WTC11 (cell line): ENCODE data around the gene NENF. TPM values are rescaled to one million over a fixed set of nuclear protein-coding genes. Genes with fewer than 3 reads are reported as not detected.

ENCODE experiments used
- E2F5 ChIP-seq: sonication (generic); formaldehyde crosslinking; IDR thresholded peaks from 2 replicates; pipeline ENCODE4 v1.8.1; 2022; ENCODE audit warnings: mild to moderate bottlenecking, moderate library complexity, missing genetic modification reagents
- JUN ChIP-seq: sonication (generic); formaldehyde crosslinking; IDR thresholded peaks from 2 replicates; pipeline ENCODE4 v1.8.0; 2023; ENCODE audit warnings: mild to moderate bottlenecking, missing genetic modification reagents
- MYBL2 ChIP-seq: sonication (generic); formaldehyde crosslinking; IDR thresholded peaks from 2 replicates; pipeline ENCODE4 v1.8.1; 2023; ENCODE audit warnings: mild to moderate bottlenecking, moderate library complexity, missing genetic modification reagents
- PRDM15 ChIP-seq: sonication (generic); formaldehyde crosslinking; IDR thresholded peaks from 2 replicates; pipeline ENCODE4 v1.8.0; 2022; ENCODE audit warnings: missing genetic modification reagents
- TEAD1 ChIP-seq: sonication (generic); formaldehyde crosslinking; IDR thresholded peaks from 2 replicates; pipeline ENCODE4 v1.8.0; 2022; ENCODE audit warnings: mild to moderate bottlenecking, missing genetic modification reagents
- USF1 ChIP-seq: sonication (generic); formaldehyde crosslinking; IDR thresholded peaks from 2 replicates; pipeline ENCODE4 v1.8.0; 2022; ENCODE audit warnings: mild to moderate bottlenecking, missing genetic modification reagents
- USF2 ChIP-seq: sonication (generic); formaldehyde crosslinking; IDR thresholded peaks from 2 replicates; pipeline ENCODE4 v1.8.1; 2023; ENCODE audit warnings: mild to moderate bottlenecking, missing genetic modification reagents, moderate library complexity
- ZNF121 ChIP-seq: sonication (generic); formaldehyde crosslinking; IDR thresholded peaks from 2 replicates; pipeline ENCODE4 v1.8.0; 2023; ENCODE audit warnings: missing genetic modification reagents
- total RNA-seq: library from RNA; stranded (reverse); gene quantifications from 3 replicates; pipeline ENCODE4 v1.2.3, GENCODE V29; 2021
- TF ChIP-seq, protein P1 (sequence below): sonication (generic); formaldehyde crosslinking; IDR thresholded peaks from 2 replicates; pipeline ENCODE4 v1.8.0; 2022; ENCODE audit warnings: mild to moderate bottlenecking, missing genetic modification reagents
- TF ChIP-seq, protein P2 (sequence below): sonication (generic); formaldehyde crosslinking; IDR thresholded peaks from 2 replicates; pipeline ENCODE4 v1.8.1; 2023; ENCODE audit warnings: mild to moderate bottlenecking, moderate library complexity, missing genetic modification reagents
- TF ChIP-seq, protein P3 (sequence below): sonication (generic); formaldehyde crosslinking; IDR thresholded peaks from 2 replicates; pipeline ENCODE4 v1.8.0; 2023; ENCODE audit warnings: missing genetic modification reagents, mild to moderate bottlenecking, borderline replicate concordance
- TF ChIP-seq, protein P4 (sequence below): sonication (generic); formaldehyde crosslinking; IDR thresholded peaks from 2 replicates; pipeline ENCODE4 v1.8.0; 2022; ENCODE audit warnings: mild to moderate bottlenecking, missing genetic modification reagents

NENF gene
- total RNA-seq, 1 experiment from 2014 or later, result 27.3 TPM

DNA sequence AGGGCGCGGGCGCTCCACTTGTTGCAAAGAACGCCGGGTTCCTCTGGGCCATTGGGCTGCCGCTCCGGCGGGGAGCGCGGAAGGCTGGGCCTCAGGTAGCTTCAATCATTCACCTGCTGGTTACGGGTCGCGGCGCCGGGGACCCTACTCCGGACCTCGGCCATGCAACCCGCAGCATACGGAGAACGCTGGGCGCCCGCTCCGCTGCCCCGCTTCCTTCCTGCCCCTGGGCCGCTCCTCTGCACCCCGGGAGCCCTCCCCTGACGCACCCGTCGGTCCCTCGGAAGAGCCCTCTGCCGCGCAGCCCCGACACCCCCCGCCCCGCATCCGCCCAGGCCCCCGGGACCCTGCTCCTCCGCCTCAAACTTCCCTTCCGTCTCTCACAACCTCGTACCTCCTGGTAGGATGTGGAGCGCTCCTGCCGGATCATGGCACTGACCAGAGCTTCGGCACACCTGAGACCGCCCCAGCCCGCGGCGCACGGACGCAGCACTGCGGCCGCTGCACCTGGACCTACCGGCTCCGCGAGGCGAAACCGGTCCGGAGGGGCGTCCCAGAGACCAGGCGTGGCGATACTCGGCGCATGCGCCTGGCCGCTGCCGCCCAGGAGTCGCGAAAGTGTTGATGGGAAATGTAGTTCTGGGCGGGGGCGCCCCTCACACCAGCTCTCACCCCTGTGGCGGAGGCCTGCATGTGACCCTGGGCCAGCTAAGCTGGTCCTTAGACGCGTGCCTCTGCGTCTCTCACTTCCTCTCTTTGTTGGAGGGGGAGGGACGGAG is 18.2 kb upstream of the NENF start, which contains the start of gene PACC1 (continued):
- TF ChIP-seq JUN (CRISPR knock-in tag) (0 out of 2 replicates have a peak, but pooled peaks have one; percentile 39), USF2 (CRISPR knock-in tag) (peak; percentile 92), E2F5 (CRISPR knock-in tag) (0 out of 2 replicates have a peak, but pooled peaks have one; percentile 52), PRDM15 (no peak), USF1 (CRISPR knock-in tag) (peak; percentile 94), MYBL2 (0 out of 2 replicates have a peak, but pooled peaks have one; percentile 47), TEAD1 (CRISPR knock-in tag) (peak; percentile 85), ZNF121 (0 out of 2 replicates have a peak, but pooled peaks have one; percentile 55)
- TF ChIP-seq, protein P1, sequence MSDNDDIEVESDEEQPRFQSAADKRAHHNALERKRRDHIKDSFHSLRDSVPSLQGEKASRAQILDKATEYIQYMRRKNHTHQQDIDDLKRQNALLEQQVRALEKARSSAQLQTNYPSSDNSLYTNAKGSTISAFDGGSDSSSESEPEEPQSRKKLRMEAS (CRISPR knock-in tag), result peak; percentile 91
- TF ChIP-seq, protein P2, sequence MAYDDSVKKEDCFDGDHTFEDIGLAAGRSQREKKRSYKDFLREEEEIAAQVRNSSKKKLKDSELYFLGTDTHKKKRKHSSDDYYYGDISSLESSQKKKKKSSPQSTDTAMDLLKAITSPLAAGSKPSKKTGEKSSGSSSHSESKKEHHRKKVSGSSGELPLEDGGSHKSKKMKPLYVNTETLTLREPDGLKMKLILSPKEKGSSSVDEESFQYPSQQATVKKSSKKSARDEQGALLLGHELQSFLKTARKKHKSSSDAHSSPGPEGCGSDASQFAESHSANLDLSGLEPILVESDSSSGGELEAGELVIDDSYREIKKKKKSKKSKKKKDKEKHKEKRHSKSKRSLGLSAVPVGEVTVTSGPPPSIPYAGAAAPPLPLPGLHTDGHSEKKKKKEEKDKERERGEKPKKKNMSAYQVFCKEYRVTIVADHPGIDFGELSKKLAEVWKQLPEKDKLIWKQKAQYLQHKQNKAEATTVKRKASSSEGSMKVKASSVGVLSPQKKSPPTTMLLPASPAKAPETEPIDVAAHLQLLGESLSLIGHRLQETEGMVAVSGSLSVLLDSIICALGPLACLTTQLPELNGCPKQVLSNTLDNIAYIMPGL, result peak; percentile 53; the same call in 1 of the 2 replicates
- TF ChIP-seq, protein P3, sequence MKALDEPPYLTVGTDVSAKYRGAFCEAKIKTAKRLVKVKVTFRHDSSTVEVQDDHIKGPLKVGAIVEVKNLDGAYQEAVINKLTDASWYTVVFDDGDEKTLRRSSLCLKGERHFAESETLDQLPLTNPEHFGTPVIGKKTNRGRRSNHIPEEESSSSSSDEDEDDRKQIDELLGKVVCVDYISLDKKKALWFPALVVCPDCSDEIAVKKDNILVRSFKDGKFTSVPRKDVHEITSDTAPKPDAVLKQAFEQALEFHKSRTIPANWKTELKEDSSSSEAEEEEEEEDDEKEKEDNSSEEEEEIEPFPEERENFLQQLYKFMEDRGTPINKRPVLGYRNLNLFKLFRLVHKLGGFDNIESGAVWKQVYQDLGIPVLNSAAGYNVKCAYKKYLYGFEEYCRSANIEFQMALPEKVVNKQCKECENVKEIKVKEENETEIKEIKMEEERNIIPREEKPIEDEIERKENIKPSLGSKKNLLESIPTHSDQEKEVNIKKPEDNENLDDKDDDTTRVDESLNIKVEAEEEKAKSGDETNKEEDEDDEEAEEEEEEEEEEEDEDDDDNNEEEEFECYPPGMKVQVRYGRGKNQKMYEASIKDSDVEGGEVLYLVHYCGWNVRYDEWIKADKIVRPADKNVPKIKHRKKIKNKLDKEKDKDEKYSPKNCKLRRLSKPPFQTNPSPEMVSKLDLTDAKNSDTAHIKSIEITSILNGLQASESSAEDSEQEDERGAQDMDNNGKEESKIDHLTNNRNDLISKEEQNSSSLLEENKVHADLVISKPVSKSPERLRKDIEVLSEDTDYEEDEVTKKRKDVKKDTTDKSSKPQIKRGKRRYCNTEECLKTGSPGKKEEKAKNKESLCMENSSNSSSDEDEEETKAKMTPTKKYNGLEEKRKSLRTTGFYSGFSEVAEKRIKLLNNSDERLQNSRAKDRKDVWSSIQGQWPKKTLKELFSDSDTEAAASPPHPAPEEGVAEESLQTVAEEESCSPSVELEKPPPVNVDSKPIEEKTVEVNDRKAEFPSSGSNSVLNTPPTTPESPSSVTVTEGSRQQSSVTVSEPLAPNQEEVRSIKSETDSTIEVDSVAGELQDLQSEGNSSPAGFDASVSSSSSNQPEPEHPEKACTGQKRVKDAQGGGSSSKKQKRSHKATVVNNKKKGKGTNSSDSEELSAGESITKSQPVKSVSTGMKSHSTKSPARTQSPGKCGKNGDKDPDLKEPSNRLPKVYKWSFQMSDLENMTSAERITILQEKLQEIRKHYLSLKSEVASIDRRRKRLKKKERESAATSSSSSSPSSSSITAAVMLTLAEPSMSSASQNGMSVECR (CRISPR knock-in tag), result peak; percentile 94
- TF ChIP-seq, protein P4, sequence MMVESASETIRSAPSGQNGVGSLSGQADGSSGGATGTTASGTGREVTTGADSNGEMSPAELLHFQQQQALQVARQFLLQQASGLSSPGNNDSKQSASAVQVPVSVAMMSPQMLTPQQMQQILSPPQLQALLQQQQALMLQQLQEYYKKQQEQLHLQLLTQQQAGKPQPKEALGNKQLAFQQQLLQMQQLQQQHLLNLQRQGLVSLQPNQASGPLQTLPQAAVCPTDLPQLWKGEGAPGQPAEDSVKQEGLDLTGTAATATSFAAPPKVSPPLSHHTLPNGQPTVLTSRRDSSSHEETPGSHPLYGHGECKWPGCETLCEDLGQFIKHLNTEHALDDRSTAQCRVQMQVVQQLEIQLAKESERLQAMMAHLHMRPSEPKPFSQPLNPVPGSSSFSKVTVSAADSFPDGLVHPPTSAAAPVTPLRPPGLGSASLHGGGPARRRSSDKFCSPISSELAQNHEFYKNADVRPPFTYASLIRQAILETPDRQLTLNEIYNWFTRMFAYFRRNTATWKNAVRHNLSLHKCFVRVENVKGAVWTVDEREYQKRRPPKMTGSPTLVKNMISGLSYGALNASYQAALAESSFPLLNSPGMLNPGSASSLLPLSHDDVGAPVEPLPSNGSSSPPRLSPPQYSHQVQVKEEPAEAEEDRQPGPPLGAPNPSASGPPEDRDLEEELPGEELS (CRISPR knock-in tag), result peak; percentile 94
